ENCODE data around the gene SCAPER.
A peak's percentile ranks its signal among the peaks of the same experiment; 100 is the strongest.
"Not testable (repeated sequence)": the region's sequence is repeated elsewhere in the genome, so short reads cannot be mapped to it uniquely, and the experiment has no call there.

Gene SCAPER

GRCh38 chr15:76772776-76773175 is 132.4 kb downstream of the SCAPER start:
- DNase-seq (ENCODE audit: low spot score), result no peak

- DNase-seq (ENCODE audit: low spot score), result no peak
These were observed 141.1 kb downstream of the SCAPER start for GRCh38 chr15:76764004-76764403.

GRCh38 chr15:76763554-76763953 is 141.6 kb downstream of the SCAPER start:
- DNase-seq (ENCODE audit: low spot score), result no peak

GRCh38 chr15:76756381-76756780 is 148.8 kb downstream of the SCAPER start:
- DNase-seq (ENCODE audit: low spot score), result no peak

- no peak for DNase-seq (ENCODE audit: low spot score)
These were observed 151.4 kb downstream of the SCAPER start for GRCh38 chr15:76753771-76754170.

- DNase-seq (ENCODE audit: low spot score), result no peak
These were observed 152.0 kb downstream of the SCAPER start for GRCh38 chr15:76753131-76753530.

- DNase-seq (ENCODE audit: low spot score), result no peak
These were observed 152.6 kb downstream of the SCAPER start for GRCh38 chr15:76752549-76752948.

- no peak for DNase-seq (ENCODE audit: low spot score)
These were observed 167.6 kb downstream of the SCAPER start for GRCh38 chr15:76737573-76737972.

- not testable (repeated sequence) for DNase-seq (ENCODE audit: low spot score)
These were observed 172.8 kb downstream of the SCAPER start for GRCh38 chr15:76732321-76732720.

GRCh38 chr15:76730262-76730661 is 174.9 kb downstream of the SCAPER start:
- no peak for DNase-seq (ENCODE audit: low spot score)

GRCh38 chr15:76718863-76719262 is 186.3 kb downstream of the SCAPER start:
- DNase-seq (ENCODE audit: low spot score), result no peak

GRCh38 chr15:76714950-76715349 is 190.2 kb downstream of the SCAPER start:
- DNase-seq (ENCODE audit: low spot score), result no peak

- no peak for DNase-seq (ENCODE audit: low spot score)
These were observed 193.8 kb downstream of the SCAPER start for GRCh38 chr15:76711351-76711827.

- DNase-seq (ENCODE audit: low spot score), result not testable (repeated sequence)
These were observed 201.1 kb downstream of the SCAPER start for GRCh38 chr15:76704032-76704431.

- no peak for DNase-seq (ENCODE audit: low spot score)
These were observed 208.3 kb downstream of the SCAPER start for GRCh38 chr15:76696840-76697239.

- not testable (repeated sequence) for DNase-seq (ENCODE audit: low spot score)
These were observed 212.6 kb downstream of the SCAPER start for GRCh38 chr15:76692546-76692945.

- not testable (repeated sequence) for DNase-seq (ENCODE audit: low spot score)
These were observed 217.5 kb downstream of the SCAPER start for GRCh38 chr15:76687592-76687991.

- DNase-seq (ENCODE audit: low spot score), result no peak
These were observed 221.1 kb downstream of the SCAPER start for GRCh38 chr15:76684002-76684401.

GRCh38 chr15:76682833-76683232 is 222.3 kb downstream of the SCAPER start:
- no peak for DNase-seq (ENCODE audit: low spot score)

- no peak for DNase-seq (ENCODE audit: low spot score)
These were observed 222.9 kb downstream of the SCAPER start for GRCh38 chr15:76682259-76682658.

- no peak for DNase-seq (ENCODE audit: low spot score)
These were observed 226.4 kb downstream of the SCAPER start for GRCh38 chr15:76678766-76679165.

GRCh38 chr15:76674883-76675282 is 230.3 kb downstream of the SCAPER start:
- peak; percentile 10 for DNase-seq (ENCODE audit: low spot score)

- DNase-seq (ENCODE audit: low spot score), result no peak
These were observed 235.5 kb downstream of the SCAPER start for GRCh38 chr15:76669521-76670207.

- no peak for DNase-seq (ENCODE audit: low spot score)
These were observed 236.2 kb downstream of the SCAPER start for GRCh38 chr15:76668900-76669299.

Measured in RKO (cell line).